ENCODE measurements around the gene CNTNAP4. TPM values are rescaled to one million over a fixed set of nuclear protein-coding genes. Genes with fewer than 3 reads are reported as not detected.

CNTNAP4 gene
- total and polyA plus RNA-seq, 2 experiments from 2014 or later = 0.64 to 1.1 TPM

DNA sequence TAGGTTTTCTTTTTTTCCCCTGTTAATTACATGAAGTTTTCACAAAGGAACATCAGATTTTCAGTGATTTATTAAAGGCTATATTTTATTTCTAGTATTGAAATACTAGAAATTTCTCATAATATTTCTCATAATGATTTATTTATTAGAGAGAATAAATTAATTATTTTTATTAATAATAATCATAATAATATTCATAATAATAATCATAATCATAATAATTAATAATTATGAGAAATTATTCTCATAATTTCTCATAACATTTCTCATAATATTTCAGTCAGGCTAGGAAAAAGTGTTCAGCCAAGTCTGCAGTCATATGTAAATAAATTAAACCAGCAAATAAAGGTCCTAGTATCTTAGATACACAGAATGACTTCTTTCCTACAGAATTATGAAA is 41.4 kb downstream of the CNTNAP4 start:
- H3K9me2 ChIP-seq (replicated peaks; ENCODE audit: insufficient read depth) = no peaks in the 10 kb centered on the region
- no peaks in the 10 kb centered on the region for H3K9me3 ChIP-seq (ENCODE audit: low read depth)
- DNase-seq (ENCODE audit: low spot score) = no peak
- H3K4me2 ChIP-seq = no peak overlapping the region
- no peaks in the 10 kb centered on the region for H3K4me1 ChIP-seq (ENCODE audit: insufficient read depth)
- no peak overlapping the region for H3K27ac ChIP-seq
- no peak overlapping the region for H2AFZ ChIP-seq
- H4K20me1 ChIP-seq (ENCODE audit: insufficient read depth, poor library complexity, severe bottlenecking) = no peaks in the 10 kb centered on the region
- H3K4me3 ChIP-seq = no peak overlapping the region
- no peaks in the 10 kb centered on the region for H3K79me2 ChIP-seq
- TF ChIP-seq EZH2 (IDR thresholded peaks at IDR 0.05; ENCODE audit: borderline replicate concordance) (no peak), EZH2phosphoT487 (IDR thresholded peaks at IDR 0.05; ENCODE audit: low read depth, severe bottlenecking, unreplicated experiment) (no peak), CTCF (IDR thresholded peaks at IDR 0.05; ENCODE audit: poor library complexity) (no peak)
- H3K36me3 ChIP-seq (replicated peaks; ENCODE audit: insufficient read depth, low read depth) = no peaks in the 10 kb centered on the region
- no peaks in the 10 kb centered on the region for H3K27me3 ChIP-seq

GRCh38 chr16:76329106-76329505 is 51.9 kb downstream of the CNTNAP4 start:
- WGBS (ENCODE audit: low lambda C conversion rate, missing lambda C conversion rate) = 61% methylated on average over 1 of the region's 1 CpG
- Histone ChIP-seq H3K27ac (no peak overlapping the region), H3K9me3 (ENCODE audit: low read depth) (no peaks in the 10 kb centered on the region), H3K79me2 (no peaks in the 10 kb centered on the region), H3K9me2 (replicated peaks; ENCODE audit: insufficient read depth) (no peaks in the 10 kb centered on the region), H3K4me3 (no peak overlapping the region), H3K4me2 (no peak overlapping the region), H3K27me3 (no peaks in the 10 kb centered on the region), H2AFZ (no peak overlapping the region), H4K20me1 (ENCODE audit: insufficient read depth, poor library complexity, severe bottlenecking) (no peaks in the 10 kb centered on the region), H3K4me1 (ENCODE audit: insufficient read depth) (no peaks in the 10 kb centered on the region), H3K36me3 (replicated peaks; ENCODE audit: insufficient read depth, low read depth) (no peaks in the 10 kb centered on the region)
- TF ChIP-seq CTCF (IDR thresholded peaks at IDR 0.05; ENCODE audit: poor library complexity) (no peak), EZH2phosphoT487 (IDR thresholded peaks at IDR 0.05; ENCODE audit: low read depth, severe bottlenecking, unreplicated experiment) (no peak)
- no peak for DNase-seq (ENCODE audit: low spot score)

DNA sequence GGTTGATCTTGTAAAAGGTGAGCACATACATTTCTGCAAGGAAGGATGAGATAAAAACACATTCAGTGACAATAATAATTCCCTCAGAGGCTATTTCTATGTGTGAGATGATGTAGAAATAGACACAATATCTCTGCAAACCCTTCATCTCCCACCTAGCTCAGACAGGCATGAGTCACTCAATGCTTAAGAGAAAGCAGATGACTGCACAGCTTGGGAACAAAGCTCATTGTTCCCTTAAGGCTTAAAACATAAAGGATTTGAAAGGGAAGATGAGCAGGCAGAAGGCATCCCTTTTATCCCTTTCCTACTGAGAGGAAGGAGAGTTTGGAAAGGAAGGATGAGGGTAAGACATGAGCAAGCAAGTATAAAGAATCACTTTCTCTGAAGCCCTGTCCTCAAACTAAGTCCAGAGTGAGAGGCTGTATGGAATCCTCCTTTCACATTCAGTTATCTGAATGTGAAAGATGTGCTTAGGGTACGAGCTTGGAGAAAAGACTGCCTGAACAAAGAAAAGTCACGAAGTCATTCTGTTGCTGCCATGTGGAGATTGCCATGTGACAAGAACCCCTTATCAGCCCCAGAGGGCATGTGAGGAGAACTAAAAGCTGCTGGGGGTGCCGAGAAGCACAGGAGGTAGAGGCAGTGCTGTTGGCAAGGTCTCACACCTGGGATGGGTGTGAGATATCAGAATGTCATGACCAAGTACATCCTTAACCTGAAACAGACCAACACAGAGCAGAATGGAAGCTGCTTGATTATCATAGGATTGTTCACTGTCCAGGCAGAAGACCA is 58.2 kb downstream of the CNTNAP4 start:
- DNase-seq (ENCODE audit: low spot score) = no peak
- H4K20me1 ChIP-seq (ENCODE audit: insufficient read depth, poor library complexity, severe bottlenecking) = no peaks in the 10 kb centered on the region
- TF ChIP-seq CTCF (IDR thresholded peaks at IDR 0.05; ENCODE audit: poor library complexity) = no peak
- TF ChIP-seq EZH2 (IDR thresholded peaks at IDR 0.05; ENCODE audit: borderline replicate concordance) = no peak
- TF ChIP-seq EZH2phosphoT487 (IDR thresholded peaks at IDR 0.05; ENCODE audit: low read depth, severe bottlenecking, unreplicated experiment) = no peak
- H3K27me3 ChIP-seq = no peaks in the 10 kb centered on the region
- H3K9me2 ChIP-seq (replicated peaks; ENCODE audit: insufficient read depth) = no peaks in the 10 kb centered on the region
- no peak overlapping the region for H2AFZ ChIP-seq
- H3K4me2 ChIP-seq = no peak overlapping the region
- 83% methylated on average over 3 of the region's 3 CpGs for WGBS (ENCODE audit: low lambda C conversion rate, missing lambda C conversion rate)
- no peaks in the 10 kb centered on the region for H3K79me2 ChIP-seq
- no peaks in the 10 kb centered on the region for H3K9me3 ChIP-seq (ENCODE audit: low read depth)
- H3K27ac ChIP-seq = no peak overlapping the region
- no peak overlapping the region for H3K4me3 ChIP-seq
- no peaks in the 10 kb centered on the region for H3K4me1 ChIP-seq (ENCODE audit: insufficient read depth)
- H3K36me3 ChIP-seq (replicated peaks; ENCODE audit: insufficient read depth, low read depth) = no peaks in the 10 kb centered on the region
